Suprapubic skin (tissue), 4 donors: ENCODE measurements around the gene MYO1A. TPM values are rescaled to one million over a fixed set of nuclear protein-coding genes. Genes with fewer than 3 reads are reported as not detected.
"Not testable (repeated sequence)": the region's sequence is repeated elsewhere in the genome, so short reads cannot be mapped to it uniquely, and the experiment has no call there.

Source experiments
- DNase-seq, 2 donors: peaks; one replicate each; pipeline ENCODE4 v3.0.0-alpha.2; 2019; ENCODE audit warnings: low spot score in 2 of 2
- H3K27ac ChIP-seq: fragments of 200-600 bp; sonication (generic); one replicate; pipeline ENCODE4 v1.5.1; 2019
- H3K27me3 ChIP-seq: fragments of 200-600 bp; sonication (generic); one replicate; pipeline ENCODE4 v1.5.1; 2019
- H3K36me3 ChIP-seq: fragments of 200-600 bp; sonication (generic); one replicate; pipeline ENCODE4 v1.5.1; 2019
- H3K4me1 ChIP-seq: fragments of 200-600 bp; sonication (generic); one replicate; pipeline ENCODE4 v1.5.1; 2019
- H3K4me3 ChIP-seq: fragments of 200-600 bp; sonication (generic); one replicate; pipeline ENCODE4 v1.5.1; 2019; ENCODE audit warnings: mild to moderate bottlenecking
- H3K9me3 ChIP-seq: fragments of 200-600 bp; sonication (generic); one replicate; pipeline ENCODE4 v1.5.1; 2019
- EP300 ChIP-seq: sonication (generic); formaldehyde crosslinking; IDR thresholded peaks from one replicate; pipeline ENCODE4 v1.6.1; 2017; ENCODE audit warnings: antibody characterized with exemption
- POLR2A ChIP-seq, 2 donors: fragments of 450-650 bp; IDR thresholded peaks; one replicate each; pipeline ENCODE4 v1.6.1; 2017; ENCODE audit warnings: antibody characterized with exemption in 2 of 2, mild to moderate bottlenecking in 2 of 2, moderate library complexity in 2 of 2
- POLR2AphosphoS5 ChIP-seq, 3 donors: sonication (generic); formaldehyde crosslinking; IDR thresholded peaks; one replicate each; pipeline ENCODE4 v1.6.1; 2017; ENCODE audit warnings: antibody characterized with exemption in 3 of 3
- WGBS: methylation state at CpG from one replicate; pipeline ENCODE4 v1.1.5; 2018; 5-methylcytosine and 5-hydroxymethylcytosine counted together
- total RNA-seq, 4 donors: library from RNA; depleted of rRNA; stranded (reverse); fragments of >200 nt; gene quantifications; one replicate each; pipeline ENCODE4 v1.1.0, GENCODE V29; 2016
- TF ChIP-seq, protein P1 (sequence below), 2 donors: fragments of 200-600 bp in 1 of 2; fragments of 450-650 bp in 1 of 2; sonication (generic) in 1 of 2; IDR thresholded peaks; one replicate each; pipeline ENCODE4 v1.5.1; 2016 to 2019; ENCODE audit warnings: antibody characterized with exemption in 2 of 2, mild to moderate bottlenecking in 1 of 2, moderate library complexity in 1 of 2

Gene MYO1A
- total RNA-seq, 4 donors from 2014 or later: 0.16 to 2.3 (median 0.58) TPM

- TF ChIP-seq POLR2A (IDR thresholded peaks at IDR 0.05): no peak
- no peak for TF ChIP-seq EP300
- TF ChIP-seq, protein P1, sequence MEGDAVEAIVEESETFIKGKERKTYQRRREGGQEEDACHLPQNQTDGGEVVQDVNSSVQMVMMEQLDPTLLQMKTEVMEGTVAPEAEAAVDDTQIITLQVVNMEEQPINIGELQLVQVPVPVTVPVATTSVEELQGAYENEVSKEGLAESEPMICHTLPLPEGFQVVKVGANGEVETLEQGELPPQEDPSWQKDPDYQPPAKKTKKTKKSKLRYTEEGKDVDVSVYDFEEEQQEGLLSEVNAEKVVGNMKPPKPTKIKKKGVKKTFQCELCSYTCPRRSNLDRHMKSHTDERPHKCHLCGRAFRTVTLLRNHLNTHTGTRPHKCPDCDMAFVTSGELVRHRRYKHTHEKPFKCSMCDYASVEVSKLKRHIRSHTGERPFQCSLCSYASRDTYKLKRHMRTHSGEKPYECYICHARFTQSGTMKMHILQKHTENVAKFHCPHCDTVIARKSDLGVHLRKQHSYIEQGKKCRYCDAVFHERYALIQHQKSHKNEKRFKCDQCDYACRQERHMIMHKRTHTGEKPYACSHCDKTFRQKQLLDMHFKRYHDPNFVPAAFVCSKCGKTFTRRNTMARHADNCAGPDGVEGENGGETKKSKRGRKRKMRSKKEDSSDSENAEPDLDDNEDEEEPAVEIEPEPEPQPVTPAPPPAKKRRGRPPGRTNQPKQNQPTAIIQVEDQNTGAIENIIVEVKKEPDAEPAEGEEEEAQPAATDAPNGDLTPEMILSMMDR (IDR thresholded peaks at IDR 0.05): no peak
- TF ChIP-seq POLR2AphosphoS5 (IDR thresholded peaks at IDR 0.05): no peak
- H3K27me3 ChIP-seq: no peaks in the 10 kb centered on the region
- H3K36me3 ChIP-seq: peaks cover 37% of the 10 kb centered on the region
- H3K4me1 ChIP-seq: no peaks in the 10 kb centered on the region
- H3K4me3 ChIP-seq: no peak overlapping the region
- no peak overlapping the region for H3K27ac ChIP-seq
- DNase-seq: no peak
- no peaks in the 10 kb centered on the region for H3K9me3 ChIP-seq
- 81% methylated on average over 6 of the region's 6 CpGs for WGBS
These were observed 7.3 kb upstream of the MYO1A start for GRCh38 chr12:57057067-57057751.

GRCh38 chr12:57055824-57056223, 5.9 kb upstream of the MYO1A start:
- WGBS: 20% methylated on average over 3 of the region's 3 CpGs
- no peaks in the 10 kb centered on the region for H3K9me3 ChIP-seq
- DNase-seq: no peak
- H3K27ac ChIP-seq: no peak overlapping the region
- H3K36me3 ChIP-seq: peaks cover 37% of the 10 kb centered on the region
- H3K4me1 ChIP-seq: no peaks in the 10 kb centered on the region
- TF ChIP-seq EP300 (no peak), POLR2AphosphoS5 (IDR thresholded peaks at IDR 0.05) (no peak), POLR2A (IDR thresholded peaks at IDR 0.05) (no peak)
- TF ChIP-seq, protein P1 (IDR thresholded peaks at IDR 0.05): no peak
- no peak overlapping the region for H3K4me3 ChIP-seq
- H3K27me3 ChIP-seq: no peaks in the 10 kb centered on the region

- not testable (repeated sequence) for H3K4me3 ChIP-seq, H3K27me3 ChIP-seq, H3K9me3 ChIP-seq, H3K4me1 ChIP-seq, DNase-seq, H3K27ac ChIP-seq
- 96% methylated on average over 4 of the region's 4 CpGs for WGBS
- peaks cover 23% of the 10 kb centered on the region for H3K36me3 ChIP-seq
These were observed 4.0 kb upstream of the MYO1A start for GRCh38 chr12:57053901-57054300.

DNA sequence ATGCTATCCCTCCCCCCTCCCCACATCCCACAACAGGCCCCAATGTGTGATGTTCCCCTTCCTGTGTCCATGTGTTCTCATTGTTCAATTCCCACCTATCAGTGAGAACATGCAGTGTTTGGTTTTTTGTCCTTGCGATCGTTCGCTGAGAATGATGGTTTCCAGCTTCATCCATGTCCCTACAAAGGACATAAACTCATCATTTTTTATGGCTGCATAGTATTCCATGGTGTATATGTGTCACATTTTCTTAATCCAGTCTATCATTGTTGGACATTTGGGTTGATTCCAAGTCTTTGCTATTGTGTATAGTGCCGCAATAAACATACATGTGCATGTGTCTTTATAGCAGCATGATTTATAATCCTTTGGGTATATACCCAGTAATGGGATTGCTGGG, 3.2 kb upstream of the MYO1A start:
- 98% methylated on average over 4 of the region's 4 CpGs for WGBS
- H3K27me3 ChIP-seq, H3K9me3 ChIP-seq, H3K4me3 ChIP-seq, DNase-seq, H3K4me1 ChIP-seq, H3K27ac ChIP-seq: not testable (repeated sequence)
- H3K36me3 ChIP-seq: peaks cover 15% of the 10 kb centered on the region

DNA sequence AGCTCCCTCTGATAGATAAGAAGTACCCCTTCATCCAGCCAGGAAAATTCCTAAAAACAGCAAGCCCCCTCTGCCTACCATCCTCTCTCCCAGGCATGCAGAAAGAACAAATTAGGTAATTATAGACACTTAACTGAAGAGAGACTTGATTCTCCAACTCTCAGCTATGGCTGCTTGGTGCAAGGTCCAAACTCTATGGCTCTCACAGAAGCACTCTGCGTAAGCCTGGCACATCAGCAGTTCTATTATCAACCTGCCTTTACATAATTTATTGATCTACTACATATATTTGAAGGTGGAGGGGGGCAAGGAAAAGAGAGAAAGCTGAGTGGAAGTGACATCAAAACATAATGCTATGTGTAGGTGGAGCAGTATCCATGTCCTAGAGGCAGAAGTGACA, 1.1 kb upstream of the MYO1A start:
- no peaks in the 10 kb centered on the region for H3K4me1 ChIP-seq
- no peak overlapping the region for H3K4me3 ChIP-seq
- no peak overlapping the region for H3K27ac ChIP-seq
- H3K9me3 ChIP-seq: no peaks in the 10 kb centered on the region
- DNase-seq: no peak
- 100% methylated on average over 1 of the region's 1 CpG for WGBS
- H3K27me3 ChIP-seq: no peaks in the 10 kb centered on the region
- no peaks in the 10 kb centered on the region for H3K36me3 ChIP-seq
- TF ChIP-seq, protein P1 (IDR thresholded peaks at IDR 0.05): no peak
- no peak for TF ChIP-seq EP300
- TF ChIP-seq POLR2A (IDR thresholded peaks at IDR 0.05): no peak
- no peak for TF ChIP-seq POLR2AphosphoS5 (IDR thresholded peaks at IDR 0.05)

- H3K4me1 ChIP-seq: no peaks in the 10 kb centered on the region
These were observed 846 bp downstream of the MYO1A start for GRCh38 chr12:57049119-57049446.

More at GRCh38 chr12:57049119-57049446, 846 bp downstream of the MYO1A start:
- TF ChIP-seq POLR2AphosphoS5 (IDR thresholded peaks at IDR 0.05): no peak
- TF ChIP-seq POLR2A (IDR thresholded peaks at IDR 0.05): no peak
- no peak for TF ChIP-seq EP300
- Histone ChIP-seq H3K36me3 (no peaks in the 10 kb centered on the region), H3K9me3 (no peaks in the 10 kb centered on the region), H3K4me3 (no peak overlapping the region), H3K27me3 (no peaks in the 10 kb centered on the region), H3K27ac (no peak overlapping the region)
- DNase-seq: no peak
- 70% methylated on average over 4 of the region's 4 CpGs for WGBS
